HepG2 (cell line): ENCODE results near the gene ACAP1. TPM values are rescaled to one million over a fixed set of nuclear protein-coding genes. Genes with fewer than 3 reads are reported as not detected.

Source experiments
- ARHGAP35 ChIP-seq: sonication (generic); formaldehyde crosslinking; IDR thresholded peaks from 2 replicates; pipeline ENCODE4 v1.9.0; 2022; ENCODE audit warnings: mild to moderate bottlenecking, inconsistent platforms, moderate library complexity, missing genetic modification reagents, borderline replicate concordance
- ASH2L ChIP-seq: fragments of 300-600, 200-600 bp; sonication (generic); IDR thresholded peaks from 2 replicates; pipeline ENCODE4 v1.7.0; 2017; ENCODE audit warnings: low read depth, mild to moderate bottlenecking, moderate library complexity, mixed read lengths, low read length; ENCODE audit not compliant: insufficient read length
- ATF1 ChIP-seq: IDR thresholded peaks from 2 replicates; pipeline ENCODE4 v1.6.1; 2016; ENCODE audit warnings: mild to moderate bottlenecking, control low read depth
- CEBPB ChIP-seq: IDR thresholded peaks from 2 replicates; pipeline ENCODE4 v1.6.1; 2011; ENCODE audit warnings: low read depth, low read length, improper control_type of control experiment, borderline replicate concordance
- CHD2 ChIP-seq: IDR thresholded peaks from 2 replicates; pipeline ENCODE4 v1.6.1; 2011; ENCODE audit warnings: low read depth, low read length, improper control_type of control experiment
- FLYWCH1 ChIP-seq: sonication (generic); formaldehyde crosslinking; IDR thresholded peaks from 2 replicates; pipeline ENCODE4 v1.8.1; 2023; ENCODE audit warnings: mild to moderate bottlenecking, missing genetic modification reagents
- MEIS1 ChIP-seq: sonication (generic); formaldehyde crosslinking; IDR thresholded peaks from 2 replicates; pipeline ENCODE4 v1.9.0; 2021; ENCODE audit warnings: mild to moderate bottlenecking, missing genetic modification reagents, moderate library complexity, borderline replicate concordance
- MTF2 ChIP-seq: sonication (generic); formaldehyde crosslinking; IDR thresholded peaks from 2 replicates; pipeline ENCODE4 v1.5.0; 2020; ENCODE audit warnings: missing genetic modification reagents, borderline replicate concordance
- POLR2A ChIP-seq, 2 experiments: IDR thresholded peaks; 2 replicates each; pipeline ENCODE4 v1.6.1; 2011; ENCODE audit warnings: low read depth in 2 of 2, low read length in 2 of 2, mild to moderate bottlenecking in 1 of 2, moderate library complexity in 1 of 2; ENCODE audit not compliant: insufficient read depth in 1 of 2
- SAFB2 ChIP-seq: sonication (generic); formaldehyde crosslinking; IDR thresholded peaks from 2 replicates; pipeline ENCODE4 v1.5.1; 2020; ENCODE audit warnings: missing genetic modification reagents, low read depth, mild to moderate bottlenecking, borderline replicate concordance
- ZBTB3 ChIP-seq: sonication (generic); formaldehyde crosslinking; IDR thresholded peaks from 2 replicates; pipeline ENCODE4 v1.4.0; 2020; ENCODE audit warnings: low read depth, mild to moderate bottlenecking, moderate library complexity, missing genetic modification reagents, borderline replicate concordance
- ZNF232 ChIP-seq: sonication (generic); formaldehyde crosslinking; IDR thresholded peaks from 2 replicates; pipeline ENCODE4 v1.4.0; 2020; ENCODE audit warnings: missing genetic modification reagents, borderline replicate concordance
- ZNF598 ChIP-seq: sonication (generic); formaldehyde crosslinking; IDR thresholded peaks from 2 replicates; pipeline ENCODE4 v1.5.1; 2020; ENCODE audit warnings: mild to moderate bottlenecking, missing genetic modification reagents, borderline replicate concordance
- ZNF605 ChIP-seq: sonication (generic); formaldehyde crosslinking; IDR thresholded peaks from 2 replicates; pipeline ENCODE4 v1.8.0; 2022; ENCODE audit warnings: mild to moderate bottlenecking, missing genetic modification reagents
- ZNF720 ChIP-seq: sonication (generic); formaldehyde crosslinking; IDR thresholded peaks from 2 replicates; pipeline ENCODE4 v1.4.0; 2020; ENCODE audit warnings: missing genetic modification reagents
- ZNF816 ChIP-seq: sonication (generic); formaldehyde crosslinking; IDR thresholded peaks from 2 replicates; pipeline ENCODE4 v1.8.0; 2022; ENCODE audit warnings: missing genetic modification reagents, mild to moderate bottlenecking, borderline replicate concordance
- ZSCAN29 ChIP-seq: sonication (generic); formaldehyde crosslinking; conservative IDR thresholded peaks from 2 replicates; pipeline ENCODE4 v1.4.0; 2020; ENCODE audit warnings: mild to moderate bottlenecking, missing genetic modification reagents
- polyA plus RNA-seq, 8 experiments: library from polyadenylated mRNA; depleted of rRNA in 3 of 8; stranded (reverse) in 7 of 8; unstranded in 1 of 8; fragments of >200 nt; fragmentation: Illumina TruSeq in 4 of 8; extraction: Trizol in 4 of 8; gene quantifications; 2 replicates each; pipeline versions ENCODE4 v1.2.1 to v1.2.3, GENCODE V29; 2011 to 2016; ENCODE audit warnings: low read depth in 4 of 8, missing spikeins in 1 of 8, mixed read lengths in 1 of 8; ENCODE audit not compliant: insufficient read depth in 1 of 8
- total RNA-seq, 5 experiments: library from RNA; depleted of rRNA; stranded (reverse); fragments of >200 nt; fragmentation: Illumina TruSeq; extraction: Trizol; gene quantifications; 2 replicates each; pipeline ENCODE4 v1.2.3, GENCODE V29; 2016; ENCODE audit warnings: low read depth in 1 of 5
- TF ChIP-seq, protein P1 (sequence below): sonication (generic); formaldehyde crosslinking; IDR thresholded peaks from 2 replicates; pipeline ENCODE4 v1.5.1; 2020; ENCODE audit warnings: mild to moderate bottlenecking, missing genetic modification reagents
- TF ChIP-seq, protein P2 (sequence below): IDR thresholded peaks from 2 replicates; pipeline ENCODE4 v1.4.0; 2020; ENCODE audit warnings: mild to moderate bottlenecking, missing genetic modification reagents
- TF ChIP-seq, protein P3 (sequence below): sonication (generic); formaldehyde crosslinking; IDR thresholded peaks from 2 replicates; pipeline ENCODE4 v1.5.0; 2020; ENCODE audit warnings: missing genetic modification reagents
- TF ChIP-seq, protein P4 (sequence below): sonication (generic); formaldehyde crosslinking; IDR thresholded peaks from 2 replicates; pipeline ENCODE4 v1.4.0; 2020; ENCODE audit warnings: missing genetic modification reagents, borderline replicate concordance

The ACAP1 gene
- total and polyA plus RNA-seq, 2 of the 13 experiments (the other 11 are each of a cell fraction or from before 2014, with no cell fraction given) = 1.3 to 2.5 TPM

DNA sequence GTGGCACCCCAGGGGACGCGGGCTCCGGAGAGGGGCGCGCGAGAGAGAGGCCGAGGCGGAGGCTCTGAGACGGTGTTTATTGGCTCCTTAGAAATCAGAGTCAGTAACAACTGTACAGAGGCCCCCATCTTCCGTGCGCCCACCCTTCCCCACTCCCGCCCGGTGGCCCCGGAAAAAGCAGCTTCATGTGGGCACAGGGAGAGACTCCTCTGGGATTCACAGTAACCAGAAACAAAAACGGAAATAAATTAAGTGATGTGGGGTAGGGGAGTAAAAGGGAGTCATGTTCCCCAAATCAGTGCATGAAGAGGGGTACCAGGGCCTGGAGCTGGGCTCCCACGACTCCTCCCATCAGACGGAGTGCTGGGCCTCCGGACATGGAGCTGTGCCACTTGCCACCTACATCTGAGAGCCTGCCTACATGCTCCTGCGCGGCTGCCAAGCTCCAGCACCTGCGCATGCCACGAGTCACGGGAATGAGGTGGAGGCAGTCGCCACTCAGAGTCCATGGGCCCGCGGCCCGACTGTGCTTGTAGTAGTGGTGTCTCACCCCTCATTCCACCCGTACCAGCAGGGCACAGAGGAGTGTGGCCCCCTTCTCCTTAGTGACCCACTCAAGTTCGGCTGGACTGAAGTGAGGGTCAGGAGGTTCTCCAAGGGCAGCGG is 20.6 kb upstream of the ACAP1 start (continued):
- TF ChIP-seq, protein P1, sequence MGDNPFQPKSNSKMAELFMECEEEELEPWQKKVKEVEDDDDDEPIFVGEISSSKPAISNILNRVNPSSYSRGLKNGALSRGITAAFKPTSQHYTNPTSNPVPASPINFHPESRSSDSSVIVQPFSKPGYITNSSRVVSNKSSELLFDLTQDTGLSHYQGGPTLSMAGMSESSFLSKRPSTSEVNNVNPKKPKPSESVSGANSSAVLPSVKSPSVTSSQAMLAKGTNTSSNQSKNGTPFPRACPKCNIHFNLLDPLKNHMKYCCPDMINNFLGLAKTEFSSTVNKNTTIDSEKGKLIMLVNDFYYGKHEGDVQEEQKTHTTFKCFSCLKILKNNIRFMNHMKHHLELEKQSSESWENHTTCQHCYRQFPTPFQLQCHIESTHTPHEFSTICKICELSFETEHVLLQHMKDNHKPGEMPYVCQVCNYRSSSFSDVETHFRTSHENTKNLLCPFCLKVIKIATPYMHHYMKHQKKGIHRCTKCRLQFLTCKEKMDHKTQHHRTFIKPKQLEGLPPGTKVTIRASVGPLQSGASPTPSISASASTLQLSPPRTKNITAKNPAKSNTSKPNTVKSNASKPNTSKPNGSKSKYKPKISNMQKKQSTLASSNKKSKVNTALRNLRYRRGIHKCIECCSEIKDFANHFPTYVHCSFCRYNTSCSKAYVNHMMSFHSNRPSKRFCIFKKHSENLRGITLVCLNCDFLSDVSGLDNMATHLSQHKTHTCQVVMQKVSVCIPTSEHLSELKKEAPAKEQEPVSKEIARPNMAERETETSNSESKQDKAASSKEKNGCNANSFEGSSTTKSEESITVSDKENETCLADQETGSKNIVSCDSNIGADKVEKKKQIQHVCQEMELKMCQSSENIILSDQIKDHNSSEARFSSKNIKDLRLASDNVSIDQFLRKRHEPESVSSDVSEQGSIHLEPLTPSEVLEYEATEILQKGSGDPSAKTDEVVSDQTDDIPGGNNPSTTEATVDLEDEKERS (CRISPR knock-in tag) = no peak
- TF ChIP-seq ATF1 (CRISPR knock-in tag) (no peak), ZSCAN29 (no peak), ZNF605 (CRISPR knock-in tag) (no peak), CHD2 (no peak), POLR2A (IDR thresholded peaks at IDR 0.05; ENCODE audit: insufficient read depth in 1 of 2, low read depth in 2 of 2, low read length in 2 of 2) (no peak), SAFB2 (CRISPR knock-in tag) (no peak), ZNF816 (CRISPR knock-in tag) (no peak), ZNF720 (no peak), ZNF598 (CRISPR knock-in tag) (peak; percentile 6; the same call in 1 of the 2 replicates), ZNF232 (CRISPR knock-in tag) (no peak), ZBTB3 (no peak), CEBPB (no peak), FLYWCH1 (CRISPR knock-in tag) (no peak), ASH2L (peak; percentile 14), ARHGAP35 (CRISPR knock-in tag) (no peak), MTF2 (CRISPR knock-in tag) (no peak), MEIS1 (CRISPR knock-in tag) (0 out of 2 replicates have a peak, but pooled peaks have one; percentile 7)
- TF ChIP-seq, protein P2, sequence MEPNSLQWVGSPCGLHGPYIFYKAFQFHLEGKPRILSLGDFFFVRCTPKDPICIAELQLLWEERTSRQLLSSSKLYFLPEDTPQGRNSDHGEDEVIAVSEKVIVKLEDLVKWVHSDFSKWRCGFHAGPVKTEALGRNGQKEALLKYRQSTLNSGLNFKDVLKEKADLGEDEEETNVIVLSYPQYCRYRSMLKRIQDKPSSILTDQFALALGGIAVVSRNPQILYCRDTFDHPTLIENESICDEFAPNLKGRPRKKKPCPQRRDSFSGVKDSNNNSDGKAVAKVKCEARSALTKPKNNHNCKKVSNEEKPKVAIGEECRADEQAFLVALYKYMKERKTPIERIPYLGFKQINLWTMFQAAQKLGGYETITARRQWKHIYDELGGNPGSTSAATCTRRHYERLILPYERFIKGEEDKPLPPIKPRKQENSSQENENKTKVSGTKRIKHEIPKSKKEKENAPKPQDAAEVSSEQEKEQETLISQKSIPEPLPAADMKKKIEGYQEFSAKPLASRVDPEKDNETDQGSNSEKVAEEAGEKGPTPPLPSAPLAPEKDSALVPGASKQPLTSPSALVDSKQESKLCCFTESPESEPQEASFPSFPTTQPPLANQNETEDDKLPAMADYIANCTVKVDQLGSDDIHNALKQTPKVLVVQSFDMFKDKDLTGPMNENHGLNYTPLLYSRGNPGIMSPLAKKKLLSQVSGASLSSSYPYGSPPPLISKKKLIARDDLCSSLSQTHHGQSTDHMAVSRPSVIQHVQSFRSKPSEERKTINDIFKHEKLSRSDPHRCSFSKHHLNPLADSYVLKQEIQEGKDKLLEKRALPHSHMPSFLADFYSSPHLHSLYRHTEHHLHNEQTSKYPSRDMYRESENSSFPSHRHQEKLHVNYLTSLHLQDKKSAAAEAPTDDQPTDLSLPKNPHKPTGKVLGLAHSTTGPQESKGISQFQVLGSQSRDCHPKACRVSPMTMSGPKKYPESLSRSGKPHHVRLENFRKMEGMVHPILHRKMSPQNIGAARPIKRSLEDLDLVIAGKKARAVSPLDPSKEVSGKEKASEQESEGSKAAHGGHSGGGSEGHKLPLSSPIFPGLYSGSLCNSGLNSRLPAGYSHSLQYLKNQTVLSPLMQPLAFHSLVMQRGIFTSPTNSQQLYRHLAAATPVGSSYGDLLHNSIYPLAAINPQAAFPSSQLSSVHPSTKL (CRISPR knock-in tag) = no peak
- TF ChIP-seq, protein P3, sequence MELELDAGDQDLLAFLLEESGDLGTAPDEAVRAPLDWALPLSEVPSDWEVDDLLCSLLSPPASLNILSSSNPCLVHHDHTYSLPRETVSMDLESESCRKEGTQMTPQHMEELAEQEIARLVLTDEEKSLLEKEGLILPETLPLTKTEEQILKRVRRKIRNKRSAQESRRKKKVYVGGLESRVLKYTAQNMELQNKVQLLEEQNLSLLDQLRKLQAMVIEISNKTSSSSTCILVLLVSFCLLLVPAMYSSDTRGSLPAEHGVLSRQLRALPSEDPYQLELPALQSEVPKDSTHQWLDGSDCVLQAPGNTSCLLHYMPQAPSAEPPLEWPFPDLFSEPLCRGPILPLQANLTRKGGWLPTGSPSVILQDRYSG (CRISPR knock-in tag) = no peak
- TF ChIP-seq, protein P4, sequence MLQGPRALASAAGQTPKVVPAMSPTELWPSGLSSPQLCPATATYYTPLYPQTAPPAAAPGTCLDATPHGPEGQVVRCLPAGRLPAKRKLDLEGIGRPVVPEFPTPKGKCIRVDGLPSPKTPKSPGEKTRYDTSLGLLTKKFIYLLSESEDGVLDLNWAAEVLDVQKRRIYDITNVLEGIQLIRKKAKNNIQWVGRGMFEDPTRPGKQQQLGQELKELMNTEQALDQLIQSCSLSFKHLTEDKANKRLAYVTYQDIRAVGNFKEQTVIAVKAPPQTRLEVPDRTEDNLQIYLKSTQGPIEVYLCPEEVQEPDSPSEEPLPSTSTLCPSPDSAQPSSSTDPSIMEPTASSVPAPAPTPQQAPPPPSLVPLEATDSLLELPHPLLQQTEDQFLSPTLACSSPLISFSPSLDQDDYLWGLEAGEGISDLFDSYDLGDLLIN (CRISPR knock-in tag) = no peak
